Activated naive CD4-positive, alpha-beta T cell (primary cell): ENCODE results near the gene MYO1E.
"Not testable (repeated sequence)": the region's sequence is repeated elsewhere in the genome, so short reads cannot be mapped to it uniquely, and the experiment has no call there.

Experiments used
- DNase-seq, 4 experiments: peaks; one replicate each; lab custom pipeline; 2025; lab: John Stamatoyannopoulos, UW

Gene MYO1E

GRCh38 chr15:59292442-59293151 lies 80.1 kb downstream of the MYO1E start:
- DNase-seq = no peak

DNA sequence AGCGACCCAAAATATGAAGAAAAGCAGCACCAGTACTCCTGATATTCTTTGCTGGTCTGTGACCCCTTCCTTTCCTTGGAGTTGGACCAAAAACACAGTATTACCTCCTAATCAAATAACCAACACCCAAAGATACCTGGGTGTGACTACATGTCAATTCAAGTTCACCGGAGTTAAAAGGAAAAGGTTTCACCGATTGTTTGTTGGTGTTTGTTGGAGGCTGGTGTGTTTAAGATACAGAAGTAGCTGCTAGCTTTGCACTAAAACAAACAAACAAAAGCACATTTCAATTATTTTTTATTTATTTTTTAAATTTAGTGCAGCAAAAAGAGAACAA lies 81.5 kb downstream of the MYO1E start:
- no peak for DNase-seq

- no peak for DNase-seq
Measured at GRCh38 chr15:59290295-59291212, 82.1 kb downstream of the MYO1E start.

DNA sequence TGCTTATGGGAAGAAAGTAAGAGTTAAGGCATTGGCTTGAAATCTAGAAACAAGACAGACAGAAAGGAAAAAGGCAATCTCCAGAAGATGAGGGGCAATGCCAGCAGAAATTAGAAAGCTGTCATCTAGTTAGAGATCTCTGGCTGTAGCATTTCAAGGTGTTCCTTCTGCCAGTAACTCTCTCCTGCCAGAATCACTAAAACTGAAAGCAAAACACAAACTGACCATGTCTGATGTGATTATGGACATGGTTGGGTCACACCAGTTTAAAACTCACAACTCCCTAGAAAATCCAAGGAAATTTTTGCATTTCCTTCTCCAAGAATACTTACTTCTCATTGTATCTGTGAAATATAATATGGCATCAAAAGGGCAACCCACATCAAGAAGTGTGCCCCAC lies 83.1 kb downstream of the MYO1E start:
- no peak for DNase-seq

DNA sequence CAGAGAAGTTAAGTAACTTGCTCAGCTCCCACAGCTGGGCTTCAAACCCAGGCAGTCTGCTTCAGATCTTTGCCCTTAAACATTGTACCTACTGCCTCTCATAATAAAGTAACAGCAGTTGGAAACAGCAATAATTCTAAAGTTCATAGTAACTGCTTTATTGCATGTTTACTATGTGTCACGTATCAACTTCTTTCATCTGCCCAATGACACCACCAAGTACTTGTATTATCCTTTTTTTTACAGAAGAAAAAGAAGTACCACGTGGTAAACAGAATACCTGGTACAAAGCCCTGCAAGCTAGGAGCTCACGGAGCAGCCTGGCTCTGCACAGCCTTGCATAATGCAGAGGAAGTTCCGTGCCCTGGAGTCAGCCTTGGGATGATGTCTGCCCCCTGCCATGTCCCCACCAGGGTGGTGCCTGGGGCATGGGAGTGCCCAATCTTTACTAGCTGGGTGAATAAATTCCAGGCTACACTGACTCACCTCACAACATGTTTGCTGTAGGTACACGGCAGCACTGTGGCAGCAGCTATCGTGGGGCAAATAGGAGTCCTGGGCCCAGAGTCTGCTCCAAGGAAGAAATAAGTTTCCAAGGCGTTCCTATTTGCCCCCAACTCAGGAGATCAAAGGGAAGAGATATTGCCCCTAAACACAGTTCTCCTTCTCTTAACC lies 88.8 kb downstream of the MYO1E start:
- no peak for DNase-seq

GRCh38 chr15:59282515-59283337 lies 89.9 kb downstream of the MYO1E start:
- no peak for DNase-seq

DNA sequence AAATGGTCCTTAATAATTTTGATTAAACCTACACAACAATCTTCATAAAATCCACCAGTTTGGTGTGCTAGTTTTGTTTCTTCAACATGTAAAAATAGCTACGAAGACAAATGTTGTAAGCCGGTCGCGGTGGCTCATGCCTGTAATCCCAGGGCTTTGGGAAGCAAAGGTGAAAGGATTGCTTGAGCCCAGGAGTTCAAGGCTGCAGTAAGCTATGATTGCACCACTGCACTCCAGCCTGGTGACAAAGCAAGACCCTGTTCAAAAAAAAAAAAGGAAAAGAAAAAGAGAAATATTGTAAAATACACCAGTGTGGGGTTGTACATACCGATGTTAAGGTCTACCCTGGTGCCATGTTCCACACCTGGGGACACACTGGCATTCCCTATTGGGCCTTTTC lies 91.0 kb downstream of the MYO1E start:
- DNase-seq = no peak

DNA sequence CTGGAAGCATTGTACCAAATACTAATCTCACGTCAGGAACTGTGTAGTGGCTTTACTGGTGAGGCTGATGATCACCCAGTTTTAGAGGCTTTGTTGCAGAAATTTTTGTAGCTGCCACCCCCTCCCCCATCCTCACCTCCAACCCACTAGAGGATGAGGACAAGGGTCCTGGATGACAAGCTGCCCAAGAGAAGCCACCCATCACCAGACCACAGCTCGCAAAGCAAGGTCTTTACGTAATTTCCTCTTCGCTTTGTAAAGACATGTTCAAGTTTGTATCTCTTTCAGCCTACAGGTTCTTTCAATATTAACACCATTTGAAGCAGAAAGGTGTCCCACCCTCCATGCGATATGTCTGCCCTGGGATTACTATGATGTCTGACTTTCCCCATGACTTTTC lies 91.8 kb downstream of the MYO1E start:
- DNase-seq = no peak

GRCh38 chr15:59280292-59280691 lies 92.4 kb downstream of the MYO1E start:
- DNase-seq = not testable (repeated sequence)

DNA sequence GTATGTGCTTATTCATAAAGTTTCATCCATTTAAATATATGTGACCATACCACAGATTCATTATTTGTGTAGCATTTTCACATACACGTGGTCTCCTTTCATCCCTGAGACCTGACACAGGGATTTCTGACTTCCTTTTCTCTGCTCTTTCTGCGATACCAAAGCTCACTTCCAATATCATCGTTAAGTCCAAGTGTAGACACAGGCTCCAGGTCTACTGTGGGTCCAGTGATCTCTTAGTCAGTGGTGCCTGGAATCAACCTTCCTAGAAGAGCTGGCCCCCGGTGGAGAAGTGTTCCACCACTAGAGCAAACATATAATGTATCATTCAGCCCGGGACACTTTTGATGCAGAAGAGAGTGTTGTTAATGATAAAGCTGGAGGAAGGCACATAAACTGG lies 93.6 kb downstream of the MYO1E start:
- DNase-seq = no peak

DNA sequence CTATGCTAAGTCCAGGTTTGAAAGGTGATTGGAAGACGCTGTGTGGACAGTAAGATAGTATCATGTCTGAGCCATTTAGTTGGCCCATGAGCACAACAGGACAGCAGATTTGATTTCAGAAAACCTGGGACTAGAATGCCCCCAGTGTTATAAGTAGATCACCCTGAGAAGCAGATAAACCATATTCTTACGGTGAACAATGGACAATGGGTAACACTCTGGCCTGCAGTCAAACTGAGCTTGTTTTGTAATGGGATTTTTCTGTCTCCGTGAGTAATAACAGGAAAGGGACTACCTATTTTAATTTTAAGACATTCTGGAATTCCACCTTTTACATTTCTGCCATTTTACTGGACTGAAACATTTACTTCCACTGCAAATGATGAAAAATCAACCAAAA lies 94.6 kb downstream of the MYO1E start:
- no peak for DNase-seq

DNA sequence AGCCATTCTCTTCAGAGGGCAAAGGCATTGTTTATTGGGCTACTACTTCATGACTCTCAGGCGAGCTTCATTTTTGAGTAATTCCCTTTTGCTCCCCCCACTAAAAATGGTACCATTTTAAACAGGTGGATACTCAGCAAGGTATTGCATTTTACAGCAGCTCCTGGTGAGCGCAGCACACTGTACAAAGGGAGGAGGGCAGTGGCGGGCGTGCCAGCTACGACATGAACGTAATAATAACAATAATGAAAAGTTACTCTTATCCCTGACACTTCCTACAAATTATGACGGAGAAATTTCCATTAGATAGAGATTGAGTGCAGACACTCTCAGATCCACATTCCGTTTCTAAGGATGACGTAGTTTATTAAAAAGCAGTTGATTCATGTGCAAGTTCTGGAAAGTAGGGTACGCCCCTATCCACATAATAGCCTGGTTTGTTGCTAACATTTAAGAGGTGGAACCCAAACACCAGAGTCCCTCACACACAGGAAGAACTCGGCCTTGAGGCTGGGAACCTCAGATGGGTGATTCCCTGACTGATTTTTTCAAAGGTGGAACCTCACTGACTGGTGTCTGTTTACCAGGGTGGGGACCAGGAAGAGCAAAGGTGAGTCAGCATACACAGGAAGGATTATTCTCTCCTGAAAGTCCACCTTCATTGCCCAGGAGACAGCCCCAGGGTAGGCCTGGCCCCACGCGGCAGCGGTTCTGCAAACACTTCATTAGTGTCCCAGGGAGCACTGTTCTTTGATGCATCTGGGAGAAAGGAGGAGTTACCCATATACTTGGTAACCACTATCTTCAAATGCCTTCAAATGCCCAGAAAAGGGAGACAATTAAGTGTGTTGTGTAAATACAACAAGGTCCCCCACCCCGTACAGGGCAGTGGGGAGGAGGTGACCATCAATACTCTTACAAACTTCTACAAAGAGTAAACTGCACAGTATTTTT lies 96.2 kb downstream of the MYO1E start:
- DNase-seq = no peak

- DNase-seq = no peak
Measured at GRCh38 chr15:59274126-59274970, 98.3 kb downstream of the MYO1E start.

DNA sequence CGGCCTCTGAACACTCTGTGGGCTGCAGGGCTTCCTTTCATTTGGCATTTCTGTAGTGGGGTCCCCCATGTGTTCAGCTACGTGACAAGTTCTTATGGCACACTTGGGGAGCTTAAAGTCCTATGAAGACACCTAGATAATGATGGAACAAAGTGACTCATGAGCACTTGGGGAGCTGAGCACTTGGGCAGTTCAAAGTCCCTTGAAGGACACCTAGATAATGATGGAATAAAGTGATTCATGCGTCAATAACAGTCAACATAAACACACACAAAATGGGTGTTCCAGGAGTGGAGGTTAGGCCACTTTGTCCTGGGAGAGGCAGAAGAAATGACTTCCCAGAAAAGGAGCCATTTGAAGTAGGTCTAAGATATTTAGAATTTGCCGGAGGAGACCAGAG lies 99.4 kb downstream of the MYO1E start:
- DNase-seq = no peak

- no peak for DNase-seq
Measured at GRCh38 chr15:59271595-59272201, 101.0 kb downstream of the MYO1E start.

GRCh38 chr15:59268852-59269407 lies 103.7 kb downstream of the MYO1E start:
- no peak for DNase-seq

DNA sequence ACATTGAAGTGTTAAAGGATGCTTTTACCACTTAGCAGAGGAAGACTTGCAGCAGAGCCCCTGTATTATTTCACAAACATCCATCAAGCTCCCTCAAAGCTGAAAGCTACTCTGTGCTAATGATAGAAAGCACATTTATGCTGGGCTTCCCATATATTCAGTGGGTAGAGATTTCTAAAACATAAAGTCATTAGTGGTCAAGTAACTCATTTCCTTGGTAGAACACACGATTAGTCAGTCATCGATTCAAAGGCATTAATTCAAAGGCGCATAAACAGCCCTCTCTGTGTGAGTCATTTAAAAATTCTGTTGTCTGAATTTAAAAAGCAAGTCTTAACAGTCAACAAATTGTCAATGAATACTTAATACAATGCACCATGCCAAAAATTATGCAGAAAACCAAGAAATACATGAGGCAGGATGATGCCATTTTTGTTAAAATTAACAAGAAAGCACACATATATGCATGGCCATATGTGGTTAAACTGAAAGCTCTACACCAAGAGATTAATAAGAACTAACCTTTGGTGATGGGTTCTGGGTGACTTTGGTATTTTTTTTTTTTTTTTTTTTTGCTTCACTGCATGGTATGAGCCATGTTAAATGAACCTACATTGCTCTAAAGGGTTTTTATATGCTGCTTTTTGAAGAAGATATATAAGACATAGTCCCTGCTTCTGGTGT lies 104.4 kb downstream of the MYO1E start:
- DNase-seq = no peak

GRCh38 chr15:59266028-59266427 lies 106.6 kb downstream of the MYO1E start:
- no peak for DNase-seq

DNA sequence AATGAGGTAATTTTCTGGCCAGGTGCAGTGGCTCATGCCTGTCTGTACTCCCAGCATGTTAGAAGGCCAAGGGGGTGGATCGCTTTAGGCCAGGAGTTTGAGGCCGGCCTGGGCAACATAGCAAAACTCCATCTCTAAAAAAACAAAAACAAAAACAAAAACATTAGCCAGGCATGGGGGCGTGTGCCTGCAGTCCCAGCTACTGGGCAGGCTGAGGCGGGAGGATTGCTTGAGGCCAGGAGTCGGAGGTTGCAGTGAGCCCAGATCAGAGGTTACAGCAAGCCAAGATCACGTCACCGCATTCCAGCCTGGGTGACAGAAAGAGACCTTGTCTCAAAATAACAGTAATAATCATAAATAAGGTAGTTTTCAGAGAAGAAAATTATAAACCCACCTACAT lies 110.4 kb downstream of the MYO1E start:
- no peak for DNase-seq
